Nucleus accumbens (tissue), 56 donors: ENCODE data around the gene FAM3B.
A peak's percentile ranks its signal among the peaks of the same experiment; 100 is the strongest.

Experiments used
- DNase-seq, 56 donors: peaks; one replicate each; lab custom pipeline; 2025; lab: John Stamatoyannopoulos, UW

FAM3B gene

DNA sequence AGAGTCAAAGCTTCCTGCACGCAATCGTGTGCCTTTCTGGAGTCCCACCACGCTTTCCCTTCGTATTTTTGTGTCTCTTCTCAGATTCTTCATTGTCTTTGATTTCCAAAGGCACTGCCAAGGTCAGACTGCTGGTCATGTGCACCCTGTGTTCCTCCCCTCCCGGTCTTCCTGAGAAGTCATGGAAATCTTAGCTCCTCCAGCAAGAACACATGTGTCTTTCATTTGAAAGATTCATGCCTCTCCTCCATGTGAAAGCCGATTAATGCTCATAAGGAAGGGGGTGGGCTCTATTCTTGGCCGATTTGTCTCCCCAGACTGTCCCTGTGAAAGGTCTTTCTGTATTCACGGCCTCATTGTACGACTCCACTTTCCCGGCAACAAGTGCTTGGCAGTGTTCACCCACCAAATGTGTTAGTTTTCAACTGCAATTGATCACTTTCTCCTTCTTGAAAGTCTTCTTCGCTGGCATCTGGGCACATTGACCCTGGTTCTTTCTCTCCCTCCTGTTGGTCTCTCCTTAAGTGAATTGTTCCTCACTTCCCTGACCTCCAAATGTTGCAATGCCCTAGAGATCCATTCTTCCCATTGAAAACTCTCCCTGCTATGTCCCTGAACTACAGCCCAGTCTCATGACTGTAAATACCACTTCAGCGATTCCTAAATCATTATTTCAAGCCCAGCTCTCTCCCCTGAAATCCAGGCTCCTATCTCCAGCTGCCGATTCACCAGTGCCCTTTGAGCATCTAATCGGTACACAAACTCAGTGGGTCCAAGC lies 70.6 kb downstream of the FAM3B start:
- no peak for DNase-seq

DNA sequence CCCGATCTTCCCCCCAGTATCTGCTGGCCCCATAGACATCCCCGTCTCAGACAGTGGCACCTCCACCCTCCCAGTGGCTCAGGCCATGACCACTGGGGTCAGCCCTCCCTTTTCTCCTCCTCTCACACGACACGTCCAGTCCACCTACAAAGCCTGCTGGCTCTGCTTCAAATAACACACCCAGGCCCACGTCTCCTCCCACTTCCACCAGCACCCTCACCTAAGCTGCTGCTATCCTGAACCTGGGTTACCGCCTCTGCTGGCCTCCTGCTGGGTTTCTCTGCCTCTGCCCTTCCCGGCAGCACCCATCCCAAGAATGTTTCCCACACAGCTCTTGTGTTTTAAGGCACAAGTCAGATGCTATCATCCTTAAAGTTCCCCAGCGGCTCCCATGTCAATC lies 71.2 kb downstream of the FAM3B start:
- DNase-seq, result no peak

GRCh38 chr21:41388259-41388658 lies 71.7 kb downstream of the FAM3B start:
- DNase-seq, result no peak

DNA sequence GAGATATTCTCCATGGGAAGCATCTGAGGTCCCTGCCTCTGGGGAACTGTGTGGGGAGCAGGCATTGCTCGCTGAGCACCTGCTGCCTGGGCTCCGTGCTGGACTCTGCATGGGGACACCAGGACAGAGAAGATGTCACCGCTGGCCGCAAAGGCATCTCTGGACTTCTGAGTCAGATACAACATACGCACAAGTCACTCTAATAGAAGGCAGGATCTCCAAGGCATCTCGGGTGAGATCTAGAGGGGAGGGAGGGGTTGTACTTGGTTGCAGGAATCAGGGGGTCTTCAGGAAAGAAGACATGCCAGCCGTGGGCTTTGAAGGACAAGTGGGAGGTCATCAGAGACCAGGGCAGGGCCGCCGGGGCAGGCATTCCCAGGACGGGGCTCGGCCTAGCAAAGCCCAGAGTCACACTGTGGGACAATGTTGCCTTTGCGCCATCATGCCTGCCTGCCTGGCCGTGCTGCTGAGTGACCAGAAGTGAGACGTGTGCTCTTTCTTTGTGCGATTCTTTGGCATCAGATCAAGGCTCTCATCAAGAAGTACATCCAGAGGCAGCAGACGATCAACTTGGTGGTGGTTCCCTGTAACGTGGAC lies 73.5 kb downstream of the FAM3B start:
- no peak for DNase-seq

GRCh38 chr21:41393876-41394465 lies 77.4 kb downstream of the FAM3B start:
- DNase-seq, result no peak

DNA sequence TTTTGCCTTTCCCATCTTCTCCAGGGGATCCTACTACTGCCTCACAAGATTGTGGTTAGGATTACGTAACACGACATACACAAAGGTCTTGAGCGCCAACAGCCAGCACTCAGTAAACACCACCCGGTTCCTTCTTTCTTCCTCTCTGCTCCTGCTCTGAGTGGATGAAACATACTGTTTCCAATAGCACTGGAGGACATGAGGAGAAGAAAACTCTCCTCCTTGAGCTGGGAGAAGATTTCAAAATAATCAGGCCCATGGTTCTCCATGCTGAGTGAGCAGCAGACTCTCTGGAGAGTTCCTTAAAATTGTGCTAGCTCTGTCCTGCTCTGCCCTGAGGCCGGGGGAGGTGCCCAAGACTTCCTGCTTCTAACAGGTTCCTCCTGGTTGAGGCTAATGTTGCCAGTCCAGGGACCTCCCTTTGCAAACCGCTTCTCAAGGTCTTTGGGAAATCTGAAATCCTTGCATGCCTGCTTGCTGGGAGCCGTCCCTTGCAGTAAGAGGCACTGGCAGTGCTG lies 80.0 kb downstream of the FAM3B start:
- peak in 3 of 56 donors; percentile 13 to 37 (median 17) for DNase-seq

GRCh38 chr21:41397471-41397891 lies 80.9 kb downstream of the FAM3B start:
- DNase-seq, result no peak

DNA sequence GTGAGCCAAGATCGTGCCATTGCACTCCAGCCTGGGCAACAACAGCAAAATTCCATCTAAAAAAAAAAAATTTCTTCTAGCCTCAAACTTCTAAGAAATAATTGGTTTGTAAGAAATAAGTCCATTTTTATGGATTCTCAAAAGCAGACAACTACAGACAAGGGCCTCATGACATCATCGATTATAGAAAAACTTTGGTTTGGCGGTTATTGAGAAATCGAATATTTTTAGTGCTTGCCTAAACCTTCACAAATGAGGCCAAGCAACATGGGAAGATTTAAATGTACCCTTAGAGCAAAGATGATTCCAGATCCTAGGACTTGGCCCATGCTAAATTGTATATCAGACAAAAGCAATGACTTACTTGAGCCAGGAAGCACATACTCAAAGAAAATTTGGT lies 81.7 kb downstream of the FAM3B start:
- no peak for DNase-seq

GRCh38 chr21:41398831-41399230 lies 82.2 kb downstream of the FAM3B start:
- no peak for DNase-seq

GRCh38 chr21:41399246-41399800 lies 82.7 kb downstream of the FAM3B start:
- no peak for DNase-seq

DNA sequence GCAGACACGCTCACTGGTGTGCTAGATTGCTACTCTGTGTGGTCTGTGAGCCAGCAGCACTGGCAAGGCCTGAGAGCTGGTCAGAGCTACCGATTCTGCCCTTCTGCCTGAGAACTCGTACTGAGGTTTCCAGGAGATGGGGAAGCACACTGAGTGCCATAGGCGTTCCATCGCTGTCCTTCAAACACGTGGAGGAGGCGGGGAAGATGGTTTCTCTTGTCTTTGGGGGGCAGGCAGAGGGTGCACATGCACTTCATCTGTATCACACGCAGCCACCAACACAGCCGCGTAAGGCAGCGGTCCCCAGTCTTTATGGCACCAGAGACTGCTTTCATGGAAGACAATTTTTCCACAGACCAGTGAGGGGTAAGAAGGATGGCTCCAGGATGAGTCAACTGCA lies 85.6 kb downstream of the FAM3B start:
- DNase-seq, result no peak

DNA sequence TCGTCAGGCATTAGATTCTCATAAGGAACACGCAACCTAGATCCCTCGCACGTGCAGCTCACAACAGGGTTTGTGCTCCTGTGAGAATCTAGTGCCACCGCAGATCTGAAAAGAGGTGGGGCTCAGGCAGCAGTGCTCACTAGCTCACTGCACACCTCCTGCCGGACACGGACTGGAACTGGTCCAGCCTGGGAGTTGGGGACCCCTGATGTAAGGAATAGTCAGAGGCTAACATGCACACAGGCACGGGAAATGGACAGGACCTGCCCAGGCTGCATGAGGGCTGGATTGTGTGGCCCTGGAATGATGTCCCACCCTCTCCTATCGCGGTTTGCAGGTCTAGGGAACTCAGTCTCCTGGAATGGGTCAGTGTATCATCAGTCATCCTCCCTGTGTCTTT lies 86.2 kb downstream of the FAM3B start:
- DNase-seq, result no peak

DNA sequence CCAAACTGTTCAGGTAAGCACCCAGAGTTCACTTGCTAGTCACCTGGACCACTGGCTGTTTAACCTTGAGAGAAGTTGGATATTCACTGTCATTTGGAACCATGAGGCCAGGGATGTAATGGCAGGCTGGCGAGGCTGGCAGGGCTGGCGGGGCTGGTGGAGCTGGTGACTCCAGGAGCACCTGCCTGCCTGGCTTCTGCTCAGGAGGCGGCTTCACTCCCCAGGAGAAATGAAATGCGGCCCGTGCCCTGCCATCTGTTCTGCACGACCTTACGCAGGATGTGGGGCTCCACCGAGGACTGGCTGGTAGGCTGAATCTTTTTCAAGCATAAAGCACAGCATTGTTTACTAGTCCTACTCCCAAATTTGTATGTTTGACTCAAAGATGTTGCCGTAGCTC lies 86.7 kb downstream of the FAM3B start:
- DNase-seq, result no peak

DNA sequence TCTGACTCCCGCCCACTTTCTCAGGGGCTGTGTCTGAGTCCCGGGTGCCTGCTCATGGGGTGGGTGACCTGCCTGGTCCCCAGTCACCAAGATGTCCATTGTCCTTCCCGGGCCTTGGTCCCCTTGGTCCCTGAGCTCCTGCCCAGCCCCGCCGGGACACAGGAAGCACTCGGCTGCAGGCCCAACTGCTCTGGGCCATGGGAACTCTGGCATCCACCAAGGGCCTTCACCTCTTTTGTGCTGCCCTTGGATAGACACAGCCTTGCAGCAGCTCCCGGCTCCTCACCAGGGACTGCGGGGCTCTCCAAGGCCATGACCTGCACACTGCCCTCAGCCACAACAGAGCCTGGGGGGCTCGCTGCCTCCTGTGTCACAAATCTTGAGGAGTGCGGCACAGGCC lies 87.4 kb downstream of the FAM3B start:
- no peak for DNase-seq

DNA sequence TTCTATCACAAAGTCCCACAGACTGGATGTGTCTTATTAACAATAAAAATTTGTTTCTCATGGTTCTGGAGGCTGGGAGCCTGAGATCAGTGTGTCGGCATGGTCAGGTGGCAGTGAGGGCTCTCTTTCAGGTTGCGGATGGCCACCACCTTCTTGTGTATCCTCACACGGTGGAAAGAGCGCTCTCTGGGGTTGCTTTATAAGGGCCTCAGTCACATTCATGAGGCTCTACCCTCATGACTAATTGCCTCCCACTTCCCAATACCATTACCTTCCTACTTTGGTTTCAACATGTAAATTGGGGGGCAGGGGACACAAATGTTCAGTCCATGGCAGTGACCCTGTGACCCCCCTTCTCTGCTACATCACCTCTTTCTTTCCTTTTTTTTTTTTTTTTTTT lies 88.7 kb downstream of the FAM3B start:
- DNase-seq, result no peak

DNA sequence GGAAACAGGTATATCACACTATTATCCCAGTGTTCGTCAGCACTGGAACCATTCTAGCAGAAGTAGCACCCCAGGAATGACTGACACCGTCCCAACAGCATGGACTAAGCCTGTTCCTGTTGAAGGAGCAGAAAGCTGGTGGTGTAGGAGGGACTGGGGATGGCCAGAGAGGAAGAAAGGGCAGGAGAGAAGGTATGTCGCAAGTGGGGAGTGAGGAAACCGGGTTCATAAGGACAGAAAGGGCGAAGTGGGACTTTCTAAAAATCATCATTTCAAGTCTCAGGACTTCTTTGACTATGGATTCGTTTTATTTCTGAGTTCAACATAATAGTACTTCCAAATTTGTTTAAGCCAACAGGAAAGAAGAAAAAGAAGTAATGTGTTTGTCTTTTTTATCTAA lies 89.7 kb downstream of the FAM3B start:
- DNase-seq, result no peak
